HCT116 (cell line): Measurements from ENCODE around the gene EML2. TPM values are rescaled to one million over a fixed set of nuclear protein-coding genes. Genes with fewer than 3 reads are reported as not detected.
A peak's percentile ranks its signal among the peaks of the same experiment; 100 is the strongest.

ENCODE experiments used
- ATAC-seq: fragments of 200-7000 bp; cut with Tn5 transposase; 2 replicates; pipeline ENCODE4 v1.9.1; 2020; ENCODE audit warnings: mild to moderate bottlenecking, moderate library complexity
- BruUV-seq: library from RNA; stranded (reverse); fragments of 400-500 nt; replicated peaks from 2 replicates; lab custom pipeline; 2021; lab: Mats Ljungman, UMichigan
- CTCF ChIA-PET: fragments of 300-600 bp; sonication (Branson Sonifier 250); formaldehyde crosslinking; loops from one replicate; lab custom pipeline; 2021; ENCODE audit warnings: antibody characterized with exemption; lab: Charles Lee
- POLR2A ChIA-PET: fragments of 300-600, 350-600 bp; sonication (Branson Sonifier 250); formaldehyde crosslinking; loops from one replicate; lab custom pipeline; 2021; ENCODE audit warnings: antibody characterized with exemption; lab: Charles Lee
- RAD21 ChIA-PET, 2 experiments: fragments of 300-600 bp; sonication (Branson Sonifier 250); formaldehyde crosslinking; loops; one replicate each; lab custom pipeline; 2023; ENCODE audit warnings: low total read pairs in 2 of 2; ENCODE audit not compliant: uncharacterized antibody in 2 of 2, unreplicated experiment in 2 of 2, low non-redundant PET in 1 of 2; lab: Charles Lee
- DNase-seq: peaks from one replicate; pipeline ENCODE4 v3.0.0-alpha.2; 2010; ENCODE audit warnings: low read depth, low spot score
- H2AFZ ChIP-seq: fragments of 200-600 bp; shearing (Covaris generic), sonication (generic); 2 replicates; pipeline ENCODE4 v1.6.1; 2017; ENCODE audit warnings: low read depth, mixed run types, mixed read lengths, antibody characterized with exemption, low read length; ENCODE audit not compliant: poor library complexity, severe bottlenecking
- H3K27ac ChIP-seq: 2 replicates; pipeline ENCODE4 v1.5.1; 2012; ENCODE audit warnings: low read depth, low read length
- H3K27me3 ChIP-seq: fragments of 200-600 bp; sonication (generic); 2 replicates; pipeline ENCODE4 v1.6.1; 2016; ENCODE audit warnings: mixed run types, low read length, mixed read lengths; ENCODE audit not compliant: insufficient read depth
- H3K36me3 ChIP-seq, 2 experiments: fragments of 200-500 bp in 1 of 2; fragments of 200-600 bp in 1 of 2; sonication (Bioruptor generic) in 1 of 2; sonication (generic) in 1 of 2; 2 replicates each; pipeline versions ENCODE4 v1.5.1 to v1.6.1; 2014 to 2016; ENCODE audit warnings: low read length in 2 of 2, inconsistent platforms in 1 of 2, mixed read lengths in 1 of 2, mixed run types in 1 of 2; ENCODE audit not compliant: insufficient read depth in 2 of 2, control insufficient read depth in 1 of 2
- H3K4me1 ChIP-seq, 2 experiments: fragments of 200-600 bp in 1 of 2; sonication (generic) in 1 of 2; 2 replicates each; pipeline versions ENCODE4 v1.5.1 to v1.6.1; 2012 to 2017; ENCODE audit warnings: low read length in 2 of 2, inconsistent platforms in 1 of 2, mild to moderate bottlenecking in 1 of 2, mixed read lengths in 1 of 2, mixed run types in 1 of 2, moderate library complexity in 1 of 2; ENCODE audit not compliant: insufficient read depth in 2 of 2, control insufficient read depth in 1 of 2
- H3K4me2 ChIP-seq: fragments of 200-600 bp; sonication (generic); 2 replicates; pipeline ENCODE4 v1.6.1; 2017; ENCODE audit warnings: mixed run types, low read length, mixed read lengths
- H3K4me3 ChIP-seq, 2 experiments: fragments of 200-600 bp in 1 of 2; sonication (generic) in 1 of 2; replicated peaks in 1 of 2; 2 replicates each; pipeline ENCODE4 v1.5.1; 2011 to 2016; ENCODE audit warnings: low read length in 2 of 2, control low read depth in 1 of 2, low read depth in 1 of 2, mild to moderate bottlenecking in 1 of 2, mixed read lengths in 1 of 2, mixed run types in 1 of 2
- H3K79me2 ChIP-seq: fragments of 200-600 bp; sonication (generic); 2 replicates; pipeline ENCODE4 v1.6.1; 2017; ENCODE audit warnings: mild to moderate bottlenecking, mixed run types, low read length, moderate library complexity, mixed read lengths; ENCODE audit not compliant: insufficient read depth
- H3K9ac ChIP-seq: fragments of 200-600 bp; sonication (generic); 2 replicates; pipeline ENCODE4 v1.6.1; 2016; ENCODE audit warnings: low read length, mixed read lengths
- H3K9me2 ChIP-seq: fragments of 200-600 bp; sonication (generic), shearing (Covaris generic); 2 replicates; pipeline ENCODE4 v1.6.1; 2017; ENCODE audit warnings: mixed run types, mild to moderate bottlenecking, moderate library complexity; ENCODE audit not compliant: insufficient read depth
- H3K9me3 ChIP-seq, 2 experiments: fragments of 200-500 bp in 1 of 2; fragments of 200-600 bp in 1 of 2; sonication (Bioruptor generic) in 1 of 2; sonication (generic) in 1 of 2; 2 replicates each; pipeline ENCODE4 v1.6.1; 2014 to 2017; ENCODE audit warnings: low read length in 2 of 2, mixed read lengths in 2 of 2, inconsistent platforms in 1 of 2, low read depth in 1 of 2, mild to moderate bottlenecking in 1 of 2, mixed run types in 1 of 2, moderate library complexity in 1 of 2; ENCODE audit not compliant: control insufficient read depth in 1 of 2, insufficient read depth in 1 of 2
- H4K20me1 ChIP-seq: fragments of 200-600 bp; sonication (generic), shearing (Covaris generic); 2 replicates; pipeline ENCODE4 v1.6.1; 2017; ENCODE audit warnings: mixed run types, mild to moderate bottlenecking, moderate library complexity; ENCODE audit not compliant: insufficient read depth
- CBX3 ChIP-seq: IDR thresholded peaks from 2 replicates; pipeline ENCODE4 v1.6.1; 2012; ENCODE audit warnings: low read depth
- CEBPB ChIP-seq: IDR thresholded peaks from 2 replicates; pipeline ENCODE4 v1.6.1; 2012; ENCODE audit warnings: low read depth
- EGR1 ChIP-seq: IDR thresholded peaks from 2 replicates; pipeline ENCODE4 v1.6.1; 2012; ENCODE audit warnings: low read depth
- ELF1 ChIP-seq: IDR thresholded peaks from 2 replicates; pipeline ENCODE4 v1.6.1; 2012; ENCODE audit warnings: low read depth, borderline replicate concordance
- EZH2 ChIP-seq: fragments of 200-600 bp; sonication (generic); IDR thresholded peaks from 2 replicates; pipeline ENCODE4 v1.6.1; 2017; ENCODE audit warnings: antibody characterized with exemption, mixed run types
- EZH2phosphoT487 ChIP-seq: fragments of 200-600 bp; IDR thresholded peaks from 2 replicates; pipeline ENCODE4 v1.6.1; 2018; ENCODE audit warnings: antibody characterized with exemption, borderline replicate concordance
- FOSL1 ChIP-seq: IDR thresholded peaks from 2 replicates; pipeline ENCODE4 v1.6.1; 2012; ENCODE audit warnings: low read depth
- JUND ChIP-seq: IDR thresholded peaks from 2 replicates; pipeline ENCODE4 v1.6.1; 2012
- POLR2AphosphoS5 ChIP-seq: IDR thresholded peaks from 2 replicates; pipeline ENCODE4 v1.6.1; 2011; ENCODE audit warnings: mild to moderate bottlenecking, low read depth, low read length, moderate library complexity
- RAD21 ChIP-seq: IDR thresholded peaks from 2 replicates; pipeline ENCODE4 v1.6.1; 2012; ENCODE audit warnings: low read depth, mild to moderate bottlenecking
- SIN3A ChIP-seq: IDR thresholded peaks from 2 replicates; pipeline ENCODE4 v1.6.1; 2012; ENCODE audit warnings: low read depth
- ZFX ChIP-seq: fragments of 450-650 bp; IDR thresholded peaks from 2 replicates; pipeline ENCODE4 v1.6.1; 2017
- intact Hi-C: fragments of 100-400 bp; cut with micrococcal nuclease; formaldehyde crosslinking; loops from 2 replicates; pipeline ENCODE4 v1.10.0; 2022
- total RNA-seq: library from RNA; stranded (reverse); gene quantifications from one replicate; pipeline ENCODE4 v1.2.1, GENCODE V29; 2021; ENCODE audit not compliant: unreplicated experiment

EML2 gene
- total RNA-seq, 1 experiment from 2014 or later: 131 TPM

- TF ChIP-seq FOSL1 (no peak), ELF1 (no peak)
Observed at GRCh38 chr19:45591004-45591637, 48.1 kb downstream of the EML2 start (continued).

GRCh38 chr19:45590300-45591003 is 48.7 kb downstream of the EML2 start:
- intact Hi-C loops: loop anchor here (1.0 kb wide), 1 partner anchor 52 kb away; no protein-coding TSS in a partner anchor
- H3K9me2 ChIP-seq: no peaks in the 10 kb centered on the region

More at GRCh38 chr19:45590300-45591003, 48.7 kb downstream of the EML2 start:
- ChIA-PET RAD21 (interaction anchor here (1.3 to 1.7 kb wide), 2 partner anchors 51 to 52 kb away, joined by 7 to 17 read pairs; no protein-coding TSS in a partner anchor), POLR2A (interaction anchor here (0.6 to 1.6 kb wide), 3 partner anchors 24 to 83 kb away, joined by 3 to 14 read pairs (median 3); no protein-coding TSS in a partner anchor), CTCF (interaction anchor here (0.6 to 2.6 kb wide), 9 partner anchors 10 to 279 kb away, joined by 3 to 40 read pairs (median 4); partner anchors contain the start of gene QPCTL)
- H3K79me2 ChIP-seq: no peaks in the 10 kb centered on the region
- no TSS peak for BruUV-seq
- peak; percentile 51 for ATAC-seq
- peak overlapping the region; percentile 54 for H2AFZ ChIP-seq
- no peak overlapping the region for H3K9ac ChIP-seq
- H3K4me2 ChIP-seq: 0 out of 2 replicates have a peak overlapping the region, but pooled peaks have one; percentile 0
- no peaks in the 10 kb centered on the region for H3K36me3 ChIP-seq
- H3K9me3 ChIP-seq: no peaks in the 10 kb centered on the region
- DNase-seq: no peak
- no peaks in the 10 kb centered on the region for H3K27me3 ChIP-seq
- H3K4me3 ChIP-seq: no peak overlapping the region
- peaks cover 1 to 15% of the 10 kb centered on the region in 2 experiments; a peak in 3 of 4 replicates for H3K4me1 ChIP-seq
- no peak overlapping the region for H3K27ac ChIP-seq
- no peaks in the 10 kb centered on the region for H4K20me1 ChIP-seq
- no peak for TF ChIP-seq JUND
- TF ChIP-seq EZH2phosphoT487: no peak
- no peak for TF ChIP-seq SIN3A
- no peak for TF ChIP-seq CEBPB
- TF ChIP-seq POLR2AphosphoS5: no peak
- TF ChIP-seq CBX3: no peak
- TF ChIP-seq ZFX: no peak
- no peak for TF ChIP-seq EZH2
- no peak for TF ChIP-seq EGR1
- no peak for TF ChIP-seq RAD21
